H1 (cell line): ENCODE results near the gene ZDHHC20. TPM values are rescaled to one million over a fixed set of nuclear protein-coding genes. Genes with fewer than 3 reads are reported as not detected.

ENCODE experiments used
- CTCF ChIA-PET: fragments of 300-600 bp; sonication (Branson Sonifier 250); formaldehyde crosslinking; loops from one replicate; lab custom pipeline; 2021; ENCODE audit not compliant: partially characterized antibody; lab: Charles Lee
- POLR2A ChIA-PET: fragments of 300-600 bp; sonication (Branson Sonifier 250); formaldehyde crosslinking; loops from one replicate; lab custom pipeline; 2021; ENCODE audit warnings: inconsistent platforms; ENCODE audit not compliant: partially characterized antibody; lab: Charles Lee
- DNase-seq, 2 experiments: peaks; one replicate each; pipeline versions ENCODE4 v3.0.0 to v3.0.0-alpha.2; 2010 to 2022; ENCODE audit warnings: low spot score in 2 of 2, low read depth in 1 of 2, mixed read lengths in 1 of 2
- FAIRE-seq: peaks from 2 replicates; lab custom pipeline; 2011; peaks lifted over from hg19 to GRCh38; lab: Jason Lieb, UNC
- H2AFZ ChIP-seq: 2 replicates; pipeline ENCODE4 v1.8.1; 2012; ENCODE audit warnings: low read length, inconsistent platforms
- H2AK5ac ChIP-seq: 2 replicates; pipeline ENCODE4 v1.6.1; 2013; ENCODE audit warnings: low read depth, low read length
- H2BK120ac ChIP-seq: replicated peaks from 2 replicates; pipeline ENCODE3; 2013; ENCODE audit warnings: low read depth, low read length, inconsistent platforms
- H2BK12ac ChIP-seq: 2 replicates; pipeline ENCODE4 v1.6.1; 2013; ENCODE audit warnings: low read depth, low read length
- H2BK15ac ChIP-seq: 2 replicates; pipeline ENCODE4 v1.6.1; 2013; ENCODE audit warnings: low read length
- H2BK20ac ChIP-seq: 2 replicates; pipeline ENCODE4 v1.6.1; 2013; ENCODE audit warnings: low read length
- H2BK5ac ChIP-seq: 2 replicates; pipeline ENCODE4 v1.6.1; 2013; ENCODE audit warnings: low read depth, low read length
- H3K14ac ChIP-seq: 2 replicates; pipeline ENCODE4 v1.6.1; 2013; ENCODE audit warnings: inconsistent platforms; ENCODE audit not compliant: insufficient read length
- H3K18ac ChIP-seq: 2 replicates; pipeline ENCODE4 v1.6.1; 2013; ENCODE audit warnings: low read length; ENCODE audit errors: extremely low read depth
- H3K23ac ChIP-seq: 2 replicates; pipeline ENCODE4 v1.6.1; 2013; ENCODE audit warnings: inconsistent platforms; ENCODE audit not compliant: insufficient read length
- H3K23me2 ChIP-seq: 2 replicates; pipeline ENCODE4 v1.6.1; 2013; ENCODE audit warnings: low read depth, low read length
- H3K27ac ChIP-seq: 2 replicates; pipeline ENCODE4 v1.6.1; 2011; ENCODE audit warnings: low read depth, low read length, inconsistent platforms
- H3K27me3 ChIP-seq, 4 experiments: replicated peaks in 1 of 4; 1 replicate in 1 of 4; 2 replicates in 3 of 4; pipeline versions ENCODE4 v1.6.1 to v1.8.1; 2011 to 2013; ENCODE audit warnings: low read length in 3 of 4, mild to moderate bottlenecking in 3 of 4, inconsistent platforms in 2 of 4, mixed read lengths in 2 of 4, moderate library complexity in 1 of 4; ENCODE audit not compliant: control insufficient read depth in 3 of 4, insufficient read depth in 3 of 4; ENCODE audit errors: extremely low read depth in 1 of 4
- H3K36me3 ChIP-seq, 4 experiments: 2 replicates each; pipeline versions ENCODE4 v1.6.1 to v1.8.1; 2011 to 2013; ENCODE audit warnings: mild to moderate bottlenecking in 4 of 4, low read length in 3 of 4, moderate library complexity in 2 of 4, control low read depth in 1 of 4, inconsistent platforms in 1 of 4; ENCODE audit not compliant: insufficient read depth in 4 of 4, control insufficient read depth in 2 of 4
- H3K4ac ChIP-seq: replicated peaks from 2 replicates; pipeline ENCODE3; 2013; ENCODE audit warnings: low read length, low read depth, mixed read lengths, inconsistent platforms; ENCODE audit not compliant: insufficient read length
- H3K4me1 ChIP-seq, 4 experiments: replicated peaks in 1 of 4; 1 replicate in 1 of 4; 2 replicates in 3 of 4; pipeline versions ENCODE4 v1.6.1 to v1.8.1; 2011 to 2013; ENCODE audit warnings: low read length in 3 of 4, inconsistent platforms in 2 of 4, mixed read lengths in 1 of 4; ENCODE audit not compliant: insufficient read depth in 4 of 4, control insufficient read depth in 3 of 4
- H3K4me2 ChIP-seq, 2 experiments: 2 replicates each; pipeline versions ENCODE4 v1.6.1 to v1.8.1; 2011 to 2013; ENCODE audit warnings: low read depth in 2 of 2, low read length in 2 of 2, control low read depth in 1 of 2, inconsistent platforms in 1 of 2, mild to moderate bottlenecking in 1 of 2; ENCODE audit not compliant: insufficient read depth in 1 of 2
- H3K4me3 ChIP-seq, 4 experiments: fragments of 200-600, 300-600 bp in 1 of 4; sonication (generic), shearing (Covaris generic), sonication (Bioruptor Twin) in 1 of 4; 2 replicates each; pipeline versions ENCODE4 v1.5.1 to v1.8.1; 2011 to 2016; ENCODE audit warnings: low read length in 4 of 4, low read depth in 3 of 4, control low read depth in 2 of 4, inconsistent platforms in 2 of 4, mild to moderate bottlenecking in 2 of 4, mixed read lengths in 1 of 4, moderate library complexity in 1 of 4; ENCODE audit not compliant: insufficient read depth in 2 of 4; ENCODE audit errors: extremely low read depth in 1 of 4
- H3K56ac ChIP-seq: replicated peaks from 2 replicates; pipeline ENCODE3; 2013; ENCODE audit warnings: low read depth, mild to moderate bottlenecking, mixed read lengths, low read length, inconsistent platforms; ENCODE audit not compliant: insufficient read length
- H3K79me1 ChIP-seq: 2 replicates; pipeline ENCODE4 v1.6.1; 2013; ENCODE audit warnings: low read depth, low read length, control low read depth
- H3K79me2 ChIP-seq, 2 experiments: 2 replicates each; pipeline versions ENCODE4 v1.6.1 to v1.8.1; 2012 to 2013; ENCODE audit warnings: low read length in 2 of 2, mild to moderate bottlenecking in 2 of 2, inconsistent platforms in 1 of 2; ENCODE audit not compliant: insufficient read depth in 2 of 2, control insufficient read depth in 1 of 2
- H3K9ac ChIP-seq, 4 experiments: replicated peaks in 1 of 4; 1 replicate in 1 of 4; 2 replicates in 3 of 4; pipeline versions ENCODE4 v1.6.1 to v1.8.1; 2011 to 2013; ENCODE audit warnings: low read depth in 3 of 4, low read length in 3 of 4, control low read depth in 2 of 4, mild to moderate bottlenecking in 2 of 4, moderate library complexity in 2 of 4, inconsistent platforms in 1 of 4; ENCODE audit errors: extremely low read depth in 1 of 4
- H3K9me3 ChIP-seq, 2 experiments: 2 replicates each; pipeline versions ENCODE4 v1.6.1 to v1.8.1; 2012 to 2013; ENCODE audit warnings: mild to moderate bottlenecking in 2 of 2, moderate library complexity in 2 of 2, control low read depth in 1 of 2, inconsistent platforms in 1 of 2, low read depth in 1 of 2, low read length in 1 of 2, mixed read lengths in 1 of 2; ENCODE audit not compliant: insufficient read depth in 2 of 2
- H4K20me1 ChIP-seq, 2 experiments: replicated peaks in 1 of 2; 2 replicates each; pipeline versions ENCODE3 to v1.8.1; 2011 to 2013; ENCODE audit warnings: inconsistent platforms in 2 of 2, low read length in 2 of 2, mild to moderate bottlenecking in 1 of 2; ENCODE audit not compliant: insufficient read depth in 2 of 2, control insufficient read depth in 1 of 2
- H4K5ac ChIP-seq: 2 replicates; pipeline ENCODE4 v1.6.1; 2013; ENCODE audit warnings: low read length, low read depth, mixed read lengths, inconsistent platforms; ENCODE audit not compliant: insufficient read length
- H4K8ac ChIP-seq: 2 replicates; pipeline ENCODE4 v1.8.0; 2013; ENCODE audit warnings: mild to moderate bottlenecking, moderate library complexity, low read length, inconsistent platforms; ENCODE audit not compliant: insufficient read depth; ENCODE audit errors: extremely low read depth
- H4K91ac ChIP-seq: replicated peaks from 2 replicates; pipeline ENCODE3; 2013; ENCODE audit warnings: low read length, mixed read lengths, inconsistent platforms; ENCODE audit not compliant: insufficient read length
- CHD2 ChIP-seq: IDR thresholded peaks from 2 replicates; pipeline ENCODE4 v1.6.1; 2012; ENCODE audit warnings: low read length, improper control_type of control experiment
- CREB1 ChIP-seq: IDR thresholded peaks from 2 replicates; pipeline ENCODE4 v1.6.1; 2012; ENCODE audit warnings: inconsistent platforms
- KDM4A ChIP-seq: IDR thresholded peaks from one replicate; pipeline ENCODE4 v1.7.1; 2012; ENCODE audit warnings: low read depth, mild to moderate bottlenecking, moderate library complexity, low read length, inconsistent platforms; ENCODE audit not compliant: severe bottlenecking
- RAD21 ChIP-seq, 2 experiments: IDR thresholded peaks in 1 of 2; conservative IDR thresholded peaks in 1 of 2; 2 replicates each; pipeline ENCODE4 v1.6.1; 2011; ENCODE audit warnings: low read depth in 2 of 2, low read length in 2 of 2, improper control_type of control experiment in 1 of 2, inconsistent platforms in 1 of 2, mild to moderate bottlenecking in 1 of 2, moderate library complexity in 1 of 2
- RBBP5 ChIP-seq: IDR thresholded peaks from 2 replicates; pipeline ENCODE4 v1.7.1; 2012; ENCODE audit warnings: low read depth, mild to moderate bottlenecking, inconsistent platforms, low read length, moderate library complexity, borderline replicate concordance
- RNF2 ChIP-seq: fragments of 200-900, 300-1000 bp; sonication (generic); IDR thresholded peaks from 2 replicates; pipeline ENCODE4 v1.7.1; 2016; ENCODE audit warnings: borderline replicate concordance, low read depth, mild to moderate bottlenecking, antibody characterized with exemption, low read length; ENCODE audit not compliant: poor library complexity, severe bottlenecking; ENCODE audit errors: missing control alignments
- RXRA ChIP-seq: IDR thresholded peaks from 2 replicates; pipeline ENCODE4 v1.6.1; 2011; ENCODE audit warnings: low read depth, mild to moderate bottlenecking, low read length, moderate library complexity; ENCODE audit not compliant: insufficient read depth
- SAP30 ChIP-seq: fragments of 300-600 bp; sonication (generic); IDR thresholded peaks from 2 replicates; pipeline ENCODE4 v1.7.1; 2012; ENCODE audit warnings: low read length, moderate library complexity, mild to moderate bottlenecking, inconsistent platforms; ENCODE audit not compliant: insufficient read depth, insufficient replicate concordance
- SIN3A ChIP-seq, 2 experiments: IDR thresholded peaks in 1 of 2; conservative IDR thresholded peaks in 1 of 2; 2 replicates each; pipeline ENCODE4 v1.6.1; 2011 to 2012; ENCODE audit warnings: low read length in 2 of 2, improper control_type of control experiment in 1 of 2, low read depth in 1 of 2, mild to moderate bottlenecking in 1 of 2
- SIRT6 ChIP-seq: IDR thresholded peaks from one replicate; pipeline ENCODE4 v1.7.1; 2012; ENCODE audit warnings: low read length, inconsistent platforms
- SIX5 ChIP-seq: IDR thresholded peaks from 2 replicates; pipeline ENCODE4 v1.6.1; 2011; ENCODE audit warnings: mild to moderate bottlenecking, low read depth, low read length
- SP1 ChIP-seq: IDR thresholded peaks from 2 replicates; pipeline ENCODE4 v1.6.1; 2011; ENCODE audit warnings: low read depth, low read length
- SP2 ChIP-seq: IDR thresholded peaks from 2 replicates; pipeline ENCODE4 v1.6.1; 2012; ENCODE audit warnings: mild to moderate bottlenecking, low read length, inconsistent platforms
- ZNF274 ChIP-seq: IDR thresholded peaks from 2 replicates; pipeline ENCODE4 v1.7.0; 2012; ENCODE audit warnings: low read length, borderline replicate concordance; ENCODE audit errors: extremely low read depth
- WGBS, 2 experiments: shearing (Covaris generic) in 1 of 2; methylation state at CpG; one replicate each; pipeline versions ENCODE4 v1.1.6 to v1.1.7; 2013 to 2015; ENCODE audit warnings: low lambda C conversion rate in 2 of 2, mixed read lengths in 2 of 2, inconsistent platforms in 1 of 2, low coverage in 1 of 2, missing lambda C conversion rate in 1 of 2; ENCODE audit not compliant: insufficient replicate concordance in 2 of 2, insufficient coverage in 1 of 2, insufficient read length in 1 of 2; ENCODE audit errors: extremely low coverage in 1 of 2, missing lambda C conversion rate in 1 of 2; 5-methylcytosine and 5-hydroxymethylcytosine counted together
- polyA plus RNA-seq, 7 experiments: library from polyadenylated mRNA; depleted of rRNA in 3 of 7; stranded (reverse) in 5 of 7; unstranded in 2 of 7; fragments of >200 nt in 5 of 7; fragments of 200-250 nt in 2 of 7; gene quantifications; 1 replicate in 5 of 7; 2 replicates in 1 of 7; 4 replicates in 1 of 7; pipeline versions ENCODE4 v1.2.1 to v1.2.3, GENCODE V29; 2011 to 2013; ENCODE audit warnings: missing spikeins in 2 of 7, mixed read lengths in 2 of 7
- total RNA-seq: library from RNA; stranded (reverse); fragmentation: NEBNext Ultra II Directional; extraction: Animal tissue kit (Norgen Biotek cat#: 25700); gene quantifications from 2 replicates; pipeline ENCODE4 v1.2.1, GENCODE V29; 2021

ZDHHC20 gene
- total and polyA plus RNA-seq, 2 of the 8 experiments (the other 6 are each of a cell fraction or from before 2014, with no cell fraction given), result 16.4 to 89.0 TPM

GRCh38 chr13:21324803-21325202, 134.3 kb downstream of the ZDHHC20 start:
- FAIRE-seq (no peak), DNase-seq (peak in 1 of 2 experiments; percentile 16)
- Histone ChIP-seq H3K36me3 (no peaks in the 10 kb centered on the region), H3K4me1 (peaks cover 19 to 31% (median 22%) of the 10 kb centered on the region in 4 experiments), H3K9ac (no peak overlapping the region), H3K56ac (no peak overlapping the region), H3K4ac (no peak overlapping the region), H3K18ac (no peak overlapping the region), H4K20me1 (no peaks in the 10 kb centered on the region), H2AFZ (no peak overlapping the region), H2BK20ac (no peak overlapping the region), H3K23ac (no peak overlapping the region), H2BK5ac (no peak overlapping the region), H2BK12ac (no peak overlapping the region), H2BK15ac (no peak overlapping the region), H3K14ac (no peak overlapping the region), H4K91ac (no peak overlapping the region), H3K27ac (no peak overlapping the region), H3K79me1 (no peaks in the 10 kb centered on the region), H4K5ac (no peak overlapping the region), H3K4me3 (no peak overlapping the region), H3K4me2 (no peak overlapping the region), H3K9me3 (no peaks in the 10 kb centered on the region), H4K8ac (no peak overlapping the region), H3K79me2 (no peaks in the 10 kb centered on the region), H2BK120ac (no peak overlapping the region), H3K27me3 (peaks cover 0 to 2% (median 0%) of the 10 kb centered on the region in 4 experiments; a peak in 2 of 7 replicates), H3K23me2 (peaks cover 2% of the 10 kb centered on the region; the same call in 1 of the 2 replicates), H2AK5ac (no peak overlapping the region)
- CTCF ChIA-PET, result interaction anchor here (1.1 to 5.4 kb wide), 3 partner anchors 14 to 43 kb away, joined by 3 to 40 read pairs (median 5); no protein-coding TSS in a partner anchor
- POLR2A ChIA-PET, result interaction anchor here (1.8 to 5.7 kb wide), 2 partner anchors 14 to 149 kb away, joined by 4 to 68 read pairs; partner anchors contain the start of genes MRPL57 and SKA3
- WGBS, 2 experiments, result 50% methylated on average over 3 of the region's 3 CpGs; no CpG with 5 or more reads in 1 of the 2 experiments
- TF ChIP-seq RAD21 (IDR thresholded peaks at IDR 0.05 in 1 of 2, conservative IDR thresholded peaks at IDR 0.05 in 1 of 2; ENCODE audit: low read depth in 2 of 2, low read length in 2 of 2) (no peak), SIN3A (conservative IDR thresholded peaks at IDR 0.05 in 1 of 2, IDR thresholded peaks at IDR 0.05 in 1 of 2; ENCODE audit: low read depth in 1 of 2, low read length in 2 of 2) (no peak), CREB1 (no peak), SIRT6 (no peak), SIX5 (no peak), ZNF274 (no peak), SAP30 (no peak), KDM4A (no peak), SP1 (no peak), SP2 (no peak), RBBP5 (no peak), RNF2 (no peak), RXRA (no peak), CHD2 (no peak)
